ENCODE data around the gene DERL3.

DERL3 gene

DNA sequence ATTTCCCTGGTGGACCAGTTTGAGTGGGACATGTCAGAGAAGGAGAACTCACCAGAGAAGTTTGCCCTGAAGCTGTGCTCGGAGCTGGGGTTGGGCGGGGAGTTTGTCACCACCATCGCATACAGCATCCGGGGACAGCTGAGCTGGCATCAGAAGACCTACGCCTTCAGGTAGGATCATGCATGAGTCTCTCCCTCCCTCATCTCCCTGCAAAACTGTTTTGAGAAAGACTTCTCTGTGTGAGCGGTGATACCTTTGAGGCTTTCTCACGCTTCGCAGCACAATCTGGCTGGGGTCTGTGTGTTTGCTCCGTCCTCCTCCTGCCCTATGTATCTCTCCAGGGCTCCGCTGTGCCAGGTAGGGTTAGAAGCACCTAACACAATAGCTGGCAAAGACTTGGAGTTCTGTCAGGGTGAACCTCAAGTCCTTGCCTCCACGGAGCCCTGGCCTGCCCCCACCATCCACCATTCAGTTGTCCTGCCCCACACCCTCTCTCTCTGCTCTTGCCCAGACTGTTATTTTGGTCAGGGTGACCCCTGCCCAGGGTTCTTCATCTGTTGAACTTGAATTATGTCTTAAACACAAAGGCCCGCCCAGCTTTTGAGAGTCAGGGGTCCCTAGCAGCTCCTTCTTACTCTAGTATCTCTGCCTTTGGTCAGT lies 13.4 kb downstream of the DERL3 start:
- H3K14ac ChIP-seq (ENCODE audit: low read length): no peak overlapping the region
- H3K4me2 ChIP-seq (ENCODE audit: insufficient read depth, low read length, poor library complexity, severe bottlenecking): no peak overlapping the region
- H4K91ac ChIP-seq (ENCODE audit: low read depth, low read length, poor library complexity): no peak overlapping the region
- H4K8ac ChIP-seq (ENCODE audit: low read depth, low read length): no peak overlapping the region
- H3K4ac ChIP-seq (ENCODE audit: low read length): no peak overlapping the region
- H3K36me3 ChIP-seq (replicated peaks in 1 of 2; ENCODE audit: control insufficient read depth in 2 of 2, insufficient read depth in 2 of 2, low read length in 2 of 2): peaks cover 69 to 97% of the 10 kb centered on the region in 2 donors
- peak overlapping the region; percentile 47 for H3K27ac ChIP-seq (replicated peaks; ENCODE audit: low read length)
- H3K9me3 ChIP-seq (replicated peaks in 1 of 2; ENCODE audit: control insufficient read depth in 2 of 2, insufficient read depth in 1 of 2, low read depth in 1 of 2, low read length in 2 of 2): peaks cover 0 to 2% of the 10 kb centered on the region in 2 donors
- DNase-seq (ENCODE audit: low spot score): no peak
- peak overlapping the region; percentile 67 for H3K18ac ChIP-seq (ENCODE audit: low read length)
- H3K27me3 ChIP-seq (ENCODE audit: control insufficient read depth in 3 of 3, insufficient read depth in 3 of 3, low read depth in 1 of 3, low read length in 3 of 3): no peaks in the 10 kb centered on the region
- H3K79me1 ChIP-seq (ENCODE audit: low read depth, low read length): peaks cover 5% of the 10 kb centered on the region
- no peak overlapping the region for H3K4me3 ChIP-seq (ENCODE audit: low read length in 2 of 2)
- no peak overlapping the region for H2BK12ac ChIP-seq (ENCODE audit: low read length)
- WGBS, 2 donors (ENCODE audit: extremely low coverage in 2 of 2, insufficient read length in 2 of 2, insufficient replicate concordance in 1 of 2): no CpG with 5 or more reads among the region's 12 CpGs
- no peak overlapping the region for H3K9ac ChIP-seq (ENCODE audit: low read depth, low read length, poor library complexity)
- no peak overlapping the region for H2BK15ac ChIP-seq (ENCODE audit: low read length)
- H3K4me1 ChIP-seq (ENCODE audit: control insufficient read depth in 2 of 2, insufficient read depth in 1 of 2, low read depth in 1 of 2, low read length in 2 of 2): peaks cover 0 to 3% of the 10 kb centered on the region in 2 donors
- no peak overlapping the region for H2AK5ac ChIP-seq (ENCODE audit: low read depth, low read length)
- H2BK120ac ChIP-seq (ENCODE audit: low read depth, low read length): no peak overlapping the region
- peak overlapping the region; percentile 68 for H3K23ac ChIP-seq (ENCODE audit: low read depth, low read length, poor library complexity)
- peak overlapping the region; percentile 94 for H2BK5ac ChIP-seq (ENCODE audit: low read length)
- no peak overlapping the region for H2AFZ ChIP-seq (ENCODE audit: low read length)

DNA sequence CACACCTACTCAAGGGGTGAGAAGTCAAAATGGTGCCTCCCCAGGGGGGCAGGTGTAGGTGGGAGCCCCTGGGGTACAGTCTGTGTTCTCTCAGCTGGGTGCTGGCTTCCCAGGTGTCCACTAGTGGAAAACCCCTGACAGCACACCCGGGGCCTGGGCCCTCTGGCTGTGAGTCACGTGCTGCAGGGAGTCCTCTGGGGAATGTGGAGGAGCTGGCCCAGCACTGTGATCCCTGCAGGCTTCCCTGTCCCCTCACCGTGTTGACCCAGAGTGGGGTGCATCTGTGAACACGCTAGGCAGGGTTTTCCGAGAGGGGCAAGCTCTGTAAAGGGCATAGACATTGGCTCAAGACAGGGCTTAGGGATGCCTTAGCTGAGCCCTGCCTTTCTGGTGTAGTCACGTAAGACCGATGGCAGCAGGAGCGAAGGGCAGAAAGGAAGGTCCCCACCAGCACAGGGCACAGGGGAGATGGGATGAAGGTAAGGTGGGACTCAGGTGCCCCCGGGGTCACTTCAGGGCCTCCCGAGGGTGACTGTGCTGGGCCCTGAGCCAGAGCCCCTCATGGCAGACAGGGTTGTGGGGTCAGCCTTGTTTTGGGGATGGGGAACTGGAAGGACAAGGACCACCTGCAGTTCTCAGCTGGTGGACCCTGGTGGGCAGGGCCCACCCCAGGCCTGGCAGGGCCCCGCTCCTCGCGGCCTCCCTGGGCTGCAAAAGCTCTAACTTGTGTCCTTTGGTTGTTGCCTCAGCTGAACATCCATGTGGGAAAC lies 14.1 kb downstream of the DERL3 start:
- Histone ChIP-seq H3K14ac (ENCODE audit: low read length) (peak overlapping the region; percentile 32), H3K4me1 (ENCODE audit: control insufficient read depth in 2 of 2, insufficient read depth in 1 of 2, low read depth in 1 of 2, low read length in 2 of 2) (peaks cover 0 to 3% of the 10 kb centered on the region in 2 donors), H3K27me3 (ENCODE audit: control insufficient read depth in 3 of 3, insufficient read depth in 3 of 3, low read depth in 1 of 3, low read length in 3 of 3) (no peaks in the 10 kb centered on the region), H2BK15ac (ENCODE audit: low read length) (no peak overlapping the region), H4K8ac (ENCODE audit: low read depth, low read length) (peak overlapping the region; percentile 93), H3K23ac (ENCODE audit: low read depth, low read length, poor library complexity) (no peak overlapping the region), H2BK5ac (ENCODE audit: low read length) (peak overlapping the region; percentile 84), H2BK120ac (ENCODE audit: low read depth, low read length) (no peak overlapping the region), H3K18ac (ENCODE audit: low read length) (peak overlapping the region; percentile 73), H2AFZ (ENCODE audit: low read length) (no peak overlapping the region), H3K4me2 (ENCODE audit: insufficient read depth, low read length, poor library complexity, severe bottlenecking) (no peak overlapping the region), H3K4ac (ENCODE audit: low read length) (no peak overlapping the region), H4K91ac (ENCODE audit: low read depth, low read length, poor library complexity) (no peak overlapping the region), H3K27ac (replicated peaks; ENCODE audit: low read length) (no peak overlapping the region), H2AK5ac (ENCODE audit: low read depth, low read length) (peak overlapping the region; percentile 59), H3K9me3 (replicated peaks in 1 of 2; ENCODE audit: control insufficient read depth in 2 of 2, insufficient read depth in 1 of 2, low read depth in 1 of 2, low read length in 2 of 2) (peaks cover 0 to 2% of the 10 kb centered on the region in 2 donors), H2BK12ac (ENCODE audit: low read length) (no peak overlapping the region), H3K36me3 (replicated peaks in 1 of 2; ENCODE audit: control insufficient read depth in 2 of 2, insufficient read depth in 2 of 2, low read length in 2 of 2) (peaks cover 69 to 96% of the 10 kb centered on the region in 2 donors), H3K79me1 (ENCODE audit: low read depth, low read length) (peaks cover 5% of the 10 kb centered on the region), H3K4me3 (ENCODE audit: low read length in 2 of 2) (no peak overlapping the region), H3K9ac (ENCODE audit: low read depth, low read length, poor library complexity) (peak overlapping the region; percentile 39)
- WGBS, 2 donors (ENCODE audit: extremely low coverage in 2 of 2, insufficient read length in 2 of 2, insufficient replicate concordance in 1 of 2): no CpG with 5 or more reads among the region's 13 CpGs
- DNase-seq (ENCODE audit: low spot score): no peak

DNA sequence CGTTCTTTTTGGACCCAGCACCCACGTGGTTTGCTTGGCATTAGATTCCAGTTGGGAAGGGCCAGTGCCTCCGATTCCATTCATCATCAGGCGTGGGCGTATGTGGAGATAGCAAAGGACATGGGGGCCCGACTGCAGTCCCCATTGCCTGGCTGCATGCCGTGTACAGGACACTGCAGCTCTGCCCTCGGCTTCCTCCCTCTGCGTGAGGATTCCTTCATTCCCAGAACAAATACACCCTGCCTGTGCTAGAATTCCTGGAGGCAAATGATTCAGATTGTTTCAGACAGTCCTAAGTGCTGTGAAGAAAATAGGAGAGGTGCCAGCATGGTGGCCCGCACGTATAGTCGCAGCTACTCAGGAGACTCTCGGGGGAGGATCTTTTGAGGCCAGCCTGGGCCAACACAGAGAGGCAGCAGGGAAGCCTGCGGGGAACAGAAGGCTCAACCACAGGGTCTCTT lies 15.4 kb downstream of the DERL3 start:
- no peak overlapping the region for H2BK12ac ChIP-seq (ENCODE audit: low read length)
- WGBS, 2 donors (ENCODE audit: extremely low coverage in 2 of 2, insufficient read length in 2 of 2, insufficient replicate concordance in 1 of 2): no CpG with 5 or more reads among the region's 14 CpGs
- no peak overlapping the region for H2BK120ac ChIP-seq (ENCODE audit: low read depth, low read length)
- no peak overlapping the region for H2BK15ac ChIP-seq (ENCODE audit: low read length)
- no peak overlapping the region for H3K4me3 ChIP-seq (ENCODE audit: low read length in 2 of 2)
- peaks cover 0 to 3% of the 10 kb centered on the region in 2 donors for H3K4me1 ChIP-seq (ENCODE audit: control insufficient read depth in 2 of 2, insufficient read depth in 1 of 2, low read depth in 1 of 2, low read length in 2 of 2)
- H3K18ac ChIP-seq (ENCODE audit: low read length): no peak overlapping the region
- H3K27me3 ChIP-seq (ENCODE audit: control insufficient read depth in 3 of 3, insufficient read depth in 3 of 3, low read depth in 1 of 3, low read length in 3 of 3): no peaks in the 10 kb centered on the region
- H4K8ac ChIP-seq (ENCODE audit: low read depth, low read length): no peak overlapping the region
- peaks cover 0 to 2% of the 10 kb centered on the region in 2 donors for H3K9me3 ChIP-seq (replicated peaks in 1 of 2; ENCODE audit: control insufficient read depth in 2 of 2, insufficient read depth in 1 of 2, low read depth in 1 of 2, low read length in 2 of 2)
- H4K91ac ChIP-seq (ENCODE audit: low read depth, low read length, poor library complexity): no peak overlapping the region
- H3K36me3 ChIP-seq (replicated peaks in 1 of 2; ENCODE audit: control insufficient read depth in 2 of 2, insufficient read depth in 2 of 2, low read length in 2 of 2): peaks cover 61 to 96% of the 10 kb centered on the region in 2 donors
- no peak overlapping the region for H3K14ac ChIP-seq (ENCODE audit: low read length)
- H2AK5ac ChIP-seq (ENCODE audit: low read depth, low read length): no peak overlapping the region
- H3K4me2 ChIP-seq (ENCODE audit: insufficient read depth, low read length, poor library complexity, severe bottlenecking): no peak overlapping the region
- H2BK5ac ChIP-seq (ENCODE audit: low read length): no peak overlapping the region
- H3K9ac ChIP-seq (ENCODE audit: low read depth, low read length, poor library complexity): no peak overlapping the region
- H3K79me1 ChIP-seq (ENCODE audit: low read depth, low read length): peaks cover 5% of the 10 kb centered on the region
- DNase-seq (ENCODE audit: low spot score): no peak
- H3K27ac ChIP-seq (replicated peaks; ENCODE audit: low read length): no peak overlapping the region
- no peak overlapping the region for H2AFZ ChIP-seq (ENCODE audit: low read length)
- no peak overlapping the region for H3K4ac ChIP-seq (ENCODE audit: low read length)
- no peak overlapping the region for H3K23ac ChIP-seq (ENCODE audit: low read depth, low read length, poor library complexity)

DNA sequence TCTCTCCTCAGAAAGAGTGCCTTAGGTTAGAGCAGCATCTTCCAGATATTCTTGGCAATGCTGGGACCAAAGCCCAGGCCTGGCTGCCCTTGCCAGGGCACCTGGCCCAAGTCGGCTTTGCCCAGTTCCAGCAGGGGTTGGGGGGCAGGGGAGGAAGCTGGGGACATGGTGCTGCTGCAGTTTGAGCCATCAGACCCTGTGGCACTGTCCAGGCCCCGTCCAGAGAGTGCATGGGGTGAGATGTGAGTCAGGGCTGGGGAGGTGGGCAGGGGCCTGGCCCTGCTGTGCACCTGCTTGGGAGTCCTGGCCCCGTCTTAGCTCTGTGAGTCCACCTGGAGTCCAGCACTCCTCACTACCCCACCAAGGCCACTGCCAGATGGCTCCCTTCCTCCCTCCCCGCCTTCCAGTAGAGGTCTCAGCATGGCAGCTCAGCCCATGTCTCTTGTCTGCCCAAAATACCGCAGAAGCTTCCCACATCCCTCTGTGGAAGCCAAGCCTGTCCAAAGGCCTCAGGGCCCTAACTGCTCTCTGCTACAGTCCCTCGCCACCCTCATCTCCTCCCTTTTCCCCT lies 16.6 kb downstream of the DERL3 start:
- H3K27ac ChIP-seq (replicated peaks; ENCODE audit: low read length): no peak overlapping the region
- no peaks in the 10 kb centered on the region for H3K9me3 ChIP-seq (replicated peaks in 1 of 2; ENCODE audit: control insufficient read depth in 2 of 2, insufficient read depth in 1 of 2, low read depth in 1 of 2, low read length in 2 of 2)
- no CpG with 5 or more reads among the region's 6 CpGs for WGBS, 2 donors (ENCODE audit: extremely low coverage in 2 of 2, insufficient read length in 2 of 2, insufficient replicate concordance in 1 of 2)
- peak overlapping the region; percentile 16 for H2BK5ac ChIP-seq (ENCODE audit: low read length)
- H2AFZ ChIP-seq (ENCODE audit: low read length): no peak overlapping the region
- H4K8ac ChIP-seq (ENCODE audit: low read depth, low read length): no peak overlapping the region
- no peak overlapping the region for H3K14ac ChIP-seq (ENCODE audit: low read length)
- H3K27me3 ChIP-seq (ENCODE audit: control insufficient read depth in 3 of 3, insufficient read depth in 3 of 3, low read depth in 1 of 3, low read length in 3 of 3): no peaks in the 10 kb centered on the region
- no peak overlapping the region for H2AK5ac ChIP-seq (ENCODE audit: low read depth, low read length)
- H3K4me1 ChIP-seq (ENCODE audit: control insufficient read depth in 2 of 2, insufficient read depth in 1 of 2, low read depth in 1 of 2, low read length in 2 of 2): peaks cover 0 to 3% of the 10 kb centered on the region in 2 donors
- no peak overlapping the region for H3K4ac ChIP-seq (ENCODE audit: low read length)
- DNase-seq (ENCODE audit: low spot score): no peak
- no peak overlapping the region for H2BK120ac ChIP-seq (ENCODE audit: low read depth, low read length)
- no peak overlapping the region for H3K23ac ChIP-seq (ENCODE audit: low read depth, low read length, poor library complexity)
- H2BK15ac ChIP-seq (ENCODE audit: low read length): no peak overlapping the region
- peak overlapping the region; percentile 66 for H3K9ac ChIP-seq (ENCODE audit: low read depth, low read length, poor library complexity)
- H3K36me3 ChIP-seq (replicated peaks in 1 of 2; ENCODE audit: control insufficient read depth in 2 of 2, insufficient read depth in 2 of 2, low read length in 2 of 2): peaks cover 60 to 98% of the 10 kb centered on the region in 2 donors
- no peak overlapping the region for H3K4me2 ChIP-seq (ENCODE audit: insufficient read depth, low read length, poor library complexity, severe bottlenecking)
- H4K91ac ChIP-seq (ENCODE audit: low read depth, low read length, poor library complexity): no peak overlapping the region
- no peak overlapping the region for H2BK12ac ChIP-seq (ENCODE audit: low read length)
- H3K4me3 ChIP-seq (ENCODE audit: low read length in 2 of 2): no peak overlapping the region
- peaks cover 5% of the 10 kb centered on the region for H3K79me1 ChIP-seq (ENCODE audit: low read depth, low read length)
- no peak overlapping the region for H3K18ac ChIP-seq (ENCODE audit: low read length)

Measured in neuronal stem cell (in vitro differentiated cells).